Left ventricle myocardium inferior (tissue), 1 donor: Measurements from ENCODE around the gene VAV2. TPM values are rescaled to one million over a fixed set of nuclear protein-coding genes. Genes with fewer than 3 reads are reported as not detected.

ENCODE experiments used
- DNase-seq: peaks from one replicate; pipeline ENCODE4 v3.0.0-alpha.2; 2020
- H3K27ac ChIP-seq: fragments of 200-600 bp; replicated peaks from 2 replicates; pipeline ENCODE4 v1.8.0; 2021
- H3K27me3 ChIP-seq: fragments of 200-600 bp; 2 replicates; pipeline ENCODE4 v1.8.0; 2021; ENCODE audit warnings: low read depth
- H3K36me3 ChIP-seq: fragments of 200-600 bp; 2 replicates; pipeline ENCODE4 v1.8.0; 2021
- H3K4me1 ChIP-seq: fragments of 200-600 bp; 2 replicates; pipeline ENCODE4 v1.8.0; 2021
- H3K4me3 ChIP-seq: fragments of 200-600 bp; 2 replicates; pipeline ENCODE4 v1.8.0; 2021; ENCODE audit warnings: mild to moderate bottlenecking, moderate library complexity
- H3K9me3 ChIP-seq: fragments of 200-600 bp; replicated peaks from 2 replicates; pipeline ENCODE4 v1.8.0; 2021
- intact Hi-C: fragments of 100-400 bp; cut with micrococcal nuclease; formaldehyde crosslinking; loops from one replicate; pipeline ENCODE4 v1.11.0; 2022
- total RNA-seq: library from RNA; stranded (reverse); fragmentation: NEBNext Ultra II Directional; extraction: Animal tissue kit (Norgen Biotek cat#: 25700); gene quantifications from one replicate; pipeline ENCODE4 v1.2.1, GENCODE V29; 2021
- TF ChIP-seq, protein P1 (sequence below): fragments of 200-600 bp; IDR thresholded peaks from 2 replicates; pipeline ENCODE4 v1.8.0; 2021; ENCODE audit warnings: antibody characterized with exemption, mild to moderate bottlenecking, borderline replicate concordance
- donor health status: DM: no; HTN: yes; CAD: no; lungs with severe emphysema.

VAV2 gene
- total RNA-seq, 1 donor from 2014 or later = 4.1 TPM

DNA sequence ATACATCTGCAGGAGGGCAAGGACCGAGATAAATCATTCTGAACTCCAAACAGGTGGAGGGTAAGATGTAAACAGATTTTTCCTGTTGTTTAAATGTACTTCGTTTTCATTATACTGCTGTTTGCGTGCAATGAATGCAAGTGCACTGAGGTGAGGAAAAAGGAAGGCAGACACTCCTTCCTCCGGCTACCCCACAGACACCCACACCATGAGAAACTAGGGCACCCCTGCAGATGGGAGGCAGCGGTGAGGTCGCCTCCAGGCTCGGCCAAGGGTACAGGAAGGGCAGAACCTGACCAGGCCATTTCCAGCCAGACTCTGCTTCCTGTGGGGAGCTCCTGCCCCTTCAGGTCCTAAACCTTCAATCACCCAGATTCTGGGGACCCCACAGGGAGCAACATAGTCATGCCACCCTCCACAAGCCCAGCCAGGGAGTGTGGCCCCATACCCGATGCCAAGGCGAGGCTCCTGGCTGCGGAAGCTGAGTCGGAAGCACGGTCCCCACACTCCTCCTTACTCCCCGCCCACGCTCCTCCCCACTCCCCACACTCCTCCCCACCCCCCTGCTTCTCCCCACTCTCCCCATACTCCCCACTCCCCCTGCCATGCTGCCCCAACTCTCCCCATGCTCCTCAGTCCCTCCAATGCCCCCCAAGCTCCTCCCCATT, 37.1 kb downstream of the VAV2 start:
- Histone ChIP-seq H3K4me1 (peaks cover 45% of the 10 kb centered on the region), H3K4me3 (no peak overlapping the region), H3K36me3 (no peaks in the 10 kb centered on the region), H3K27me3 (no peaks in the 10 kb centered on the region), H3K9me3 (no peaks in the 10 kb centered on the region), H3K27ac (no peak overlapping the region)
- TF ChIP-seq, protein P1, sequence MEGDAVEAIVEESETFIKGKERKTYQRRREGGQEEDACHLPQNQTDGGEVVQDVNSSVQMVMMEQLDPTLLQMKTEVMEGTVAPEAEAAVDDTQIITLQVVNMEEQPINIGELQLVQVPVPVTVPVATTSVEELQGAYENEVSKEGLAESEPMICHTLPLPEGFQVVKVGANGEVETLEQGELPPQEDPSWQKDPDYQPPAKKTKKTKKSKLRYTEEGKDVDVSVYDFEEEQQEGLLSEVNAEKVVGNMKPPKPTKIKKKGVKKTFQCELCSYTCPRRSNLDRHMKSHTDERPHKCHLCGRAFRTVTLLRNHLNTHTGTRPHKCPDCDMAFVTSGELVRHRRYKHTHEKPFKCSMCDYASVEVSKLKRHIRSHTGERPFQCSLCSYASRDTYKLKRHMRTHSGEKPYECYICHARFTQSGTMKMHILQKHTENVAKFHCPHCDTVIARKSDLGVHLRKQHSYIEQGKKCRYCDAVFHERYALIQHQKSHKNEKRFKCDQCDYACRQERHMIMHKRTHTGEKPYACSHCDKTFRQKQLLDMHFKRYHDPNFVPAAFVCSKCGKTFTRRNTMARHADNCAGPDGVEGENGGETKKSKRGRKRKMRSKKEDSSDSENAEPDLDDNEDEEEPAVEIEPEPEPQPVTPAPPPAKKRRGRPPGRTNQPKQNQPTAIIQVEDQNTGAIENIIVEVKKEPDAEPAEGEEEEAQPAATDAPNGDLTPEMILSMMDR = no peak
- intact Hi-C loops = no loop called here
- DNase-seq = no peak

DNA sequence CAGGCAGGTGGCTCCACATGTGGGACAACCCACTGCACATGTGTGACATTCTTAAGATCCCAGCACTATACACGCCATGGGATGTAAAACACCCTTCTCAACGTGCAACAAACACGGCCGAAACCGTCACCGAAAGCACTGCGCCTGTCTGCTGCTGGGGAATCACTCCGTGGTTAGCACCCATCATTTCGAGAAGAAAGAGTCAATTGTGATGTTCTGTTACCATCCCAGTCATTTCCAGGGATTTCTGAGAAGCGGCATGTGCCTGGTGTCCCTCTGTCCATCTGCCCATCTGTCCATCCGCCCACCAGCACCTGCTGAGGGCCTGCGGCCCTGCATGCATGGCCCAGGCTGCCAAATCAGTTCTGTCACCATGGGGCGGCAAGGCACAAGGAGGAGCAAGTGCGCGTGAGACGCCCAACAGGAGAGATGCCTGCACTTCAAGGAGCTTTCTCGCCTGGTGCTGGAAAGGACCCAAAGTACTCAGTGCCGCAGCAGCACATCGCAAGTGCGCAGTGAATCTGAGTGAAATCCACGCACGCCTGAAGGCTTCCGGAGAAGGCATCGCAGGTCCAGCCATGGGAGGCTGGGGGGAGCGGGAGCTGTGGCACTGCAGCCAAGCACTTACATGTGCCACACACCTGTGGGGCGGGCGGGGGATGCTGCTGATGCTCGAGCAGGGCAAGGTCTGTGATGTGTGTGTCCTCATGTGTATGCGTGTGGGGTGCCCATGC, 38.0 kb downstream of the VAV2 start:
- no peaks in the 10 kb centered on the region for H3K36me3 ChIP-seq
- no peak for DNase-seq
- H3K4me1 ChIP-seq = peaks cover 38% of the 10 kb centered on the region
- TF ChIP-seq, protein P1 = no peak
- H3K27me3 ChIP-seq = no peaks in the 10 kb centered on the region
- H3K27ac ChIP-seq = no peak overlapping the region
- no peak overlapping the region for H3K4me3 ChIP-seq
- no peaks in the 10 kb centered on the region for H3K9me3 ChIP-seq
- intact Hi-C loops = no loop called here

GRCh38 chr9:133953621-133953975, 38.5 kb downstream of the VAV2 start:
- Histone ChIP-seq H3K36me3 (no peaks in the 10 kb centered on the region), H3K27me3 (no peaks in the 10 kb centered on the region), H3K9me3 (no peaks in the 10 kb centered on the region), H3K4me1 (peaks cover 33% of the 10 kb centered on the region), H3K4me3 (no peak overlapping the region), H3K27ac (no peak overlapping the region)
- intact Hi-C loops = no loop called here
- DNase-seq = no peak
- TF ChIP-seq, protein P1 = no peak

GRCh38 chr9:133952598-133953550, 39.2 kb downstream of the VAV2 start:
- Histone ChIP-seq H3K36me3 (no peaks in the 10 kb centered on the region), H3K9me3 (no peaks in the 10 kb centered on the region), H3K4me3 (no peak overlapping the region), H3K27ac (no peak overlapping the region), H3K27me3 (no peaks in the 10 kb centered on the region), H3K4me1 (peaks cover 37% of the 10 kb centered on the region)
- intact Hi-C loops = no loop called here
- no peak for DNase-seq
- TF ChIP-seq, protein P1 = no peak

- Histone ChIP-seq H3K27me3 (no peaks in the 10 kb centered on the region), H3K36me3 (no peaks in the 10 kb centered on the region), H3K4me3 (peak overlapping the region; percentile 33), H3K4me1 (peaks cover 26% of the 10 kb centered on the region), H3K27ac (peak overlapping the region; percentile 66), H3K9me3 (no peaks in the 10 kb centered on the region)
- DNase-seq = no peak
- intact Hi-C loops = no loop called here
- TF ChIP-seq, protein P1 = no peak
Measured at GRCh38 chr9:133951265-133951664, 40.9 kb downstream of the VAV2 start.
